Peyer's patch (tissue), 4 donors: Measurements from ENCODE around the gene HELZ2.

Experiments
- POLR2A ChIP-seq, 2 donors: fragments of 450-650 bp; IDR thresholded peaks; one replicate each; pipeline ENCODE4 v1.5.1; 2017; ENCODE audit warnings: antibody characterized with exemption in 2 of 2, mild to moderate bottlenecking in 2 of 2, moderate library complexity in 2 of 2
- TF ChIP-seq, protein P1 (sequence below), 6 experiments: fragments of 450-650 bp in 4 of 6; fragments of 200-600 bp in 2 of 6; sonication (generic) in 1 of 6; IDR thresholded peaks; one replicate each; pipeline ENCODE4 v1.5.1; 2017 to 2019; ENCODE audit warnings: antibody characterized with exemption in 6 of 6, mild to moderate bottlenecking in 3 of 6, moderate library complexity in 1 of 6

DNA sequence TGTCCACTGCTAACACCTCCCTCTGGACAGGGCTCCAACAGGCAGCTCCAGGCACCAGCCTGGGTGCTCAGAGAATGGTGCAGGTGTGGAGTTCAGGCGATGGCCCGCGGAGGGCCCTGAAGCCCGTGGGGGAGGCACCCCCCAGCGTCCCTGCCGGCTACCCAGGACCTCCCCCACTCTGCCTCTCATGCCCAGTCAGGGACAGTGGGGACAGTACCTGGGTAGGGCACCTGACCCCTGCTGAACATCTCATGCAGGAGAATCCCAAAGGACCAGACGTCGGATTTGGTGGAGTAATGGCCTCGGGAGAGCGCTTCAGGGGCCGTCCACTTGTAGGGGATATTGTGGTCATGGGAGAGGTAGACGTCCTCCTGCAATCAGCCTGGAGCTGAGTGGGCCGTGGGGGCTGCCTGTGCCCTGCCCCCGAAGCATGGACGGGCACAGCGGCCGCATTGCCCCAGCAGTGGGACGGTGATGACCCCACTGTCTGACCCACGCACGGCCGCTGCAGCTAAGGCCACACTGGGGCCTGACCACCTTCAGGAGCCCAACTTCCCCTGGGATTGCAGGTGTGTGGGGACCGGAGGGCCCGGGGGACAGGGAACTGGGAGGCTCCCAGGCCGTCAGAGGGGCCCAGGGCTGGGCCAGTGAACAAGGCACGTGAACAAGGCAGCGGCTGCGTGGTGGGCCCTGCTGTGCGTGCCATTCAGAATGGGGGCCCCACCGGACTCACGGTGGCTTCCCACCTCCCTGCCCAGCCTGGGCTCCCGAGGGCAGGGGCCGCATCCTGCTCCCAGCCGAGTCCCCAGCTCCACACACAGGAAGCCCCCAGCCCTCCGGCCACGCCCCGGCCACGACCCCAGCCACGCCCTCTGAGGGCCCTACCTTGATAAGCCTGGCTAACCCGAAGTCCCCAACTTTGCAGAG lies 43.9 kb downstream of the HELZ2 start:
- TF ChIP-seq, protein P1, sequence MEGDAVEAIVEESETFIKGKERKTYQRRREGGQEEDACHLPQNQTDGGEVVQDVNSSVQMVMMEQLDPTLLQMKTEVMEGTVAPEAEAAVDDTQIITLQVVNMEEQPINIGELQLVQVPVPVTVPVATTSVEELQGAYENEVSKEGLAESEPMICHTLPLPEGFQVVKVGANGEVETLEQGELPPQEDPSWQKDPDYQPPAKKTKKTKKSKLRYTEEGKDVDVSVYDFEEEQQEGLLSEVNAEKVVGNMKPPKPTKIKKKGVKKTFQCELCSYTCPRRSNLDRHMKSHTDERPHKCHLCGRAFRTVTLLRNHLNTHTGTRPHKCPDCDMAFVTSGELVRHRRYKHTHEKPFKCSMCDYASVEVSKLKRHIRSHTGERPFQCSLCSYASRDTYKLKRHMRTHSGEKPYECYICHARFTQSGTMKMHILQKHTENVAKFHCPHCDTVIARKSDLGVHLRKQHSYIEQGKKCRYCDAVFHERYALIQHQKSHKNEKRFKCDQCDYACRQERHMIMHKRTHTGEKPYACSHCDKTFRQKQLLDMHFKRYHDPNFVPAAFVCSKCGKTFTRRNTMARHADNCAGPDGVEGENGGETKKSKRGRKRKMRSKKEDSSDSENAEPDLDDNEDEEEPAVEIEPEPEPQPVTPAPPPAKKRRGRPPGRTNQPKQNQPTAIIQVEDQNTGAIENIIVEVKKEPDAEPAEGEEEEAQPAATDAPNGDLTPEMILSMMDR (IDR thresholded peaks at IDR 0.05): no peak
- no peak for TF ChIP-seq POLR2A (IDR thresholded peaks at IDR 0.05)
